ENCODE results near the gene DNALI1. TPM values are rescaled to one million over a fixed set of nuclear protein-coding genes. Genes with fewer than 3 reads are reported as not detected.

DNALI1 gene
- total and polyA plus RNA-seq, 2 experiments from 2014 or later, result 5.4 to 25.6 TPM

GRCh38 chr1:37562984-37563383, 6.2 kb downstream of the DNALI1 start (continued):
- TF ChIP-seq ZNF462 (CRISPR knock-in tag; IDR thresholded peaks at IDR 0.05) (no peak), CREB1 (CRISPR knock-in tag; IDR thresholded peaks at IDR 0.05; ENCODE audit: low read depth) (no peak), ETS1 (IDR thresholded peaks at IDR 0.05) (no peak), CTCF (conservative IDR thresholded peaks at IDR 0.05; ENCODE audit: low read depth in 2 of 2) (no peak), POLR2AphosphoS5 (IDR thresholded peaks at IDR 0.05; ENCODE audit: low read depth) (no peak), REST (IDR thresholded peaks at IDR 0.05; ENCODE audit: unreplicated experiment) (no peak)

All from GM23338 (cell line).